Measurements from ENCODE around the gene MALL.
"Not testable (repeated sequence)": the region's sequence is repeated elsewhere in the genome, so short reads cannot be mapped to it uniquely, and the experiment has no call there.

MALL gene

DNA sequence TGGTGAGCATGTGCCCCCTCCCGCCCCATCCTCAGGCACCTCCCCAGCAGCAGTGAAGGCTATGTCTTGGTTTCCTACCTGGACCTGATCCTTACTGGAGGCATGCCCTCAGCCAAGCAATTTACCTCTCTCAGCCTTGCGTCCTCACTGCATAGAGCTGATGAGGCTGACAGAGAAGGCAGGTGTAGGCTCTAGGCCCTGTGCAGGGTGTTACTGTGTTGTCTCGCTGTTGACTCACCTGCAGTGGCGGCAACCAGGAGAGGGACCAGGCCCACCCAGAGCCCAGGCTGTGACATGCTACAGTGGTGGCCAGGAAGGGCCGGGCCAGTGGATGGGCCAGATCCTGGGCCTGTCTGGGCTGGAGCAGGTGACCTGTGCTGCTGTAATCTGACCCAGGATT lies 65.9 kb downstream of the MALL start:
- not testable (repeated sequence) for DNase-seq

DNA sequence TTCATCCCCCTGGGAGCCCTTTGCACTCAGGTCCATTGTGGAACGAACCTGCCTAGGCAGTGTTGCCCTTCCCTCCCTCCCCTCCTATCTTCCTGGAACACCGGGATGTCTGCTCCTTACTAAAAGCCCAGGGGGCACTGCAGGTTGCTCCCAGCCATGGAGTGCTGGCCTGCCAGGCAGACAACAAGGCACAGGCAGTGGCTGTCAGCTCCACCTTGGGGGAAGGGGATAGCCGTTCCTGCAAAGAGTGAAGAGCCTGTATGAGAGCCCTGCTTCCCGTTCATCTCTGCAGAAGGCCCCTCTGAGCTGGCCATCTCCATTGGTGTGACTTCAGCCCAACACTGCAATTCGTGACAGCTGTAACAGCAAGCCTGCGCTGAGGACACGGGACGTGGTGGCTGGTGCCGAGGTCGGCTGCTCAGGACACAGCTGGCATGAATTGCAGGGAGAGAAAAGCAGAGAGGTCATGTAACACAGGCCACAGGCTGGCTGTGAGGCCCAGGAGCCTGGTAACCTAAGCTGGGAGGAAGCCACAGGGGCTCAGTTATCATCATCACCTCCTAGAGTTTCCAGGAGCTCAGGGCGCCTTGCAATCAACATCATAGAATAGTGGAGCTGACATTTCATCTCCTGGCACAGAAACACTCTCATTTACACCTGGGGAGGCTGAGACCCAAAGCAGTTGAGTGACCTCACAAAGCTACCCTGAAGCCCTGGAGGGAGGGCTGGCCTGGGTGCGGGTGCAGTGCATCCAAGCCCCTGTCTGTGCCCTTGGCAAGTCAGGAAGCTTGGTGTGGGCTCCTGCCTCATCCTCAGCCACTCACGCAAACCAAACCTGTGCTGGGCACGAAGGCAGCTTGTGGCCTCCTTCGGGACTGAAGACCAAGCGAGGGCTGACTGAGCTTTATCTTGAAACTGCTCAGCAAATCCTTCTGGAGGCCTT lies 67.1 kb downstream of the MALL start:
- not testable (repeated sequence) for DNase-seq

DNA sequence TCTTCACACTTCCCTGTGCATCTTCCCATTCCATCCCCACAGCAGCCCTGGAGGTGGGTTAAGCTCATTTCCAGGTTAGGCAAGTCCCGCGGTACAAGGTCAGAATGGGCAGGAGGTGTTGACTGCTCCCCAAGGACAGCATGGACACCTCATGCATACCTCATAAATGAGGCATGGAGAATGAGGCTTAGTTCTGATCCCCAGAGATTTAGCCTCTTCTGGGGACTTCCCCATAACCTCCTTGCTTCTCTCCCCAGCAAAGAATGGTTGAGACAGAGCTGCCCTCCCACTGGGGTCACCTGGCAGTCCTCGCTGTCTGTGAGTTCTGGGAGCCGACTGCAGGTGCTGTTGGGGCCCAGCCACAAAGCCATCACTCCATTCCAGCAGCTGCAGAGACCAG lies 68.4 kb downstream of the MALL start:
- DNase-seq = not testable (repeated sequence)

DNA sequence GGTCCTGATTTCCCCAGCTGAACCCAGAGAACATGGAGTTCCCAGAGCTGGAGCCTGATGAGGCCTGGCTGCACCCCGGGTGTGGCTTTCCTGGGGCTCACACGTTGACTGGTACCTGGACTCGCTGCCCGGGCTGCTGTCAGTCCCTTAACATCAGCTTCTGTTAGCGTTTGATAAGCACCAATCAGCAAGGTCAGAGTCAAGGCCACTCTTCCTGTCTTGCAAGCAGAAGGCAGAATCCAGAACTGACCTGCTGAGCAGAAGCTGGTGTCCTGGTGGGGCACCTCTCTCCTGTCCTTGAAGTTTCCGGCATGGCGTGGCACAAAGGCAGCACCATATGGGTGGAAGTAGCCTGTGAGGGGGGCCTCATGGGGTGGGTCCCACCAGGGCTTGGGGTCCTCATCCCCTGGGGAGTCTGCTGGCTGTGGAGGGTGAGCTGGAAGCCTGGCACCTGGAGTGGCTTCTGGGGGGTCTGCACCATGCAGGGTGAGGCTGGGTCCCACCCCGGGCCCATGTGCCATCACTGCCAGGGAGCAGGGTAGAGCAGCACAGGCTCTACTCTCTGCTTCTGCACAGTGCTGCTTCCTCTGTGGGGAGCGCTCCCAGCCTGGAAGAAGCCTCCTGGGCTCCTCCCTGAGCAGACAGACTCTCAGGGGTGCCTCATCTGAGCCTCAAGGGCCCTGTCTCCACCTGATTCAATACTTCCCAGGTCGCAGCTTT lies 73.5 kb downstream of the MALL start:
- DNase-seq = not testable (repeated sequence)

DNA sequence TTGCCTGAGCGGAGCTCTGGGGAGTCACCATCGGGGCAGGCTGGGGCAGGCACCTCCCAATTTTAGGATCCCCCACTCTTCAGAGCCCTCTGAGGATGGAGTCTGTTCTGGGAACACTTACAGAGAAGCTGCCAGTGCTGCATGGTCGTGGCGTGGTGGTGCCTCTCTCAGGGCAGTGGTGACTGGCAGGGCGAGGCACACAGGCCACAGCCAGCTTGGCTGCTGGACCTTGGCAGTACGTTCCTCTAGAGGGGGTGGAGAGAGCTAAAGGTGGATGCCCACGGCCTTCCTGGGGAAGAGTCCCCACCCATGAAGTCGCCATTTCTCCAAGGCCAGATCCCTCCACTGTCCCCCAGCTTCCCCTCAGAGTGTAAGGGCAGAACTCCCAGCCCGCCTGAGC lies 78.3 kb downstream of the MALL start:
- DNase-seq = not testable (repeated sequence)

DNA sequence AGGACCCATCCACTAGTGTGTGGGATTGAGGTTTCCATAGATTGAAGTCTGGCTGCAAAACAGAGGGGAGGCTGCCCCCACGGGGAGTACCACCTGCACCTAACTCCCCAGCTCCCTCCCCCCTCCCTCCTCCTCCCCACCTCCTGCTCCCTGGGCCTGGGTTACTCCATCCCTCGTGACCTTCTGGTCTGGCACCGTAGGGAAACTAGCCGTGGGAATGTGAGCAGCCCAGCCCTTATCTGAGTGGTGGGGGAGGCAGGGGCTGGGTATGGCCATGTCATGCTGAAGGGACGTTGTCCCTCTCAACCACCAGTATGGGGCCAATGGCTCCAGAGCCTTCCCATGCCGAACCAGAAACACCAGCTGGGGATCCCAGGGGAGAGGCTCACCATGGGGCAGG lies 80.2 kb downstream of the MALL start:
- DNase-seq = not testable (repeated sequence)

DNA sequence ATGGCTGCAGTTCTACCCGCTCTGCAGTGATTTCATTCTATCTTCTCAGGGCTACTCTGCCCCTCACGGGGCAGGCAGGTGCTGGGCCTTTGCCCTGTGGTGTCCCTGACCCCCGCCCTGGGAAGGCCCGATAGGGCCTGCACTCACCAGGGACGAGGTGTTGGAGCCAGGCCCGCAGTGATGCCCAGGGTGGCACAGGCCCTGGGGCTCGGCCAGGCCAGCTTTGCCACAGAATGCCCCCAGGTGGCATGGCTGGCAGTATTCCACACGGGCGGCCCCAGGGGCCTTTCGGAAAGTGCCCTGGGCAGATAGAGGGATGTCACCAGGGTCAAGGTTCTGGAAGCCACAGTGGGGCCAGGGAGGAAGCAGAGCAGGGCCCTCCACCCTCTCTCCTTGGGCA lies 80.7 kb downstream of the MALL start:
- not testable (repeated sequence) for DNase-seq

All from Kasumi-1 (cell line).